Fibroblast of lung (primary cell): Measurements from ENCODE around the gene PDLIM7. TPM values are rescaled to one million over a fixed set of nuclear protein-coding genes. Genes with fewer than 3 reads are reported as not detected.
A peak's percentile ranks its signal among the peaks of the same experiment; 100 is the strongest.

ENCODE experiments used
- DNase-seq, 2 donors: peaks; one replicate each; pipeline versions ENCODE4 v3.0.0 to v3.0.0-alpha.2; 2010; ENCODE audit warnings: low read depth in 2 of 2
- H2AFZ ChIP-seq: 2 replicates; pipeline ENCODE4 v1.5.1; 2012; ENCODE audit warnings: low read length, control low read depth, inconsistent platforms
- H3K27ac ChIP-seq: 2 replicates; pipeline ENCODE4 v1.5.1; 2011; ENCODE audit warnings: low read length, control low read depth; ENCODE audit not compliant: insufficient read depth
- H3K27me3 ChIP-seq: 2 replicates; pipeline ENCODE4 v1.5.1; 2011; ENCODE audit warnings: mild to moderate bottlenecking, low read length; ENCODE audit not compliant: control insufficient read depth, insufficient read depth
- H3K36me3 ChIP-seq: 2 replicates; pipeline ENCODE4 v1.5.1; 2011; ENCODE audit warnings: low read length; ENCODE audit not compliant: control insufficient read depth, insufficient read depth
- H3K4me1 ChIP-seq: 2 replicates; pipeline ENCODE4 v1.5.1; 2011; ENCODE audit warnings: low read length; ENCODE audit not compliant: control insufficient read depth, insufficient read depth; ENCODE audit errors: extremely low read depth
- H3K4me2 ChIP-seq: 2 replicates; pipeline ENCODE4 v1.5.1; 2011; ENCODE audit warnings: low read length, control low read depth; ENCODE audit not compliant: insufficient read depth; ENCODE audit errors: extremely low read depth
- H3K4me3 ChIP-seq, 4 experiments: fragments of 200-600 bp in 1 of 4; sonication (generic) in 1 of 4; replicated peaks in 1 of 4; 2 replicates each; pipeline ENCODE4 v1.5.1; 2011 to 2016; ENCODE audit warnings: low read length in 4 of 4, low read depth in 3 of 4, mild to moderate bottlenecking in 3 of 4, control low read depth in 2 of 4, inconsistent platforms in 1 of 4, mixed read lengths in 1 of 4; ENCODE audit not compliant: insufficient read depth in 1 of 4; ENCODE audit errors: control extremely low read depth in 1 of 4
- H3K79me2 ChIP-seq: 2 replicates; pipeline ENCODE4 v1.5.1; 2012; ENCODE audit warnings: mild to moderate bottlenecking, low read length, inconsistent platforms; ENCODE audit not compliant: control insufficient read depth, insufficient read depth
- H3K9ac ChIP-seq: 2 replicates; pipeline ENCODE4 v1.5.1; 2011; ENCODE audit warnings: mild to moderate bottlenecking, low read length, control low read depth; ENCODE audit not compliant: insufficient read depth
- H3K9me3 ChIP-seq: 2 replicates; pipeline ENCODE4 v1.5.1; 2012; ENCODE audit warnings: low read depth, low read length; ENCODE audit not compliant: control insufficient read depth, insufficient read depth
- H4K20me1 ChIP-seq: 2 replicates; pipeline ENCODE4 v1.5.1; 2011; ENCODE audit warnings: low read length; ENCODE audit not compliant: control insufficient read depth, insufficient read depth; ENCODE audit errors: extremely low read depth
- CTCF ChIP-seq, 2 donors: IDR thresholded peaks in 1 of 2; conservative IDR thresholded peaks in 1 of 2; 1 replicate in 1 of 2; 2 replicates in 1 of 2; pipeline ENCODE4 v1.5.1; 2011 to 2012; ENCODE audit warnings: low read length in 2 of 2, control low read depth in 1 of 2, inconsistent platforms in 1 of 2, low read depth in 1 of 2, mild to moderate bottlenecking in 1 of 2
- EZH2 ChIP-seq: IDR thresholded peaks from 2 replicates; pipeline ENCODE4 v1.5.1; 2012; ENCODE audit warnings: low read length, control low read depth, mild to moderate bottlenecking; ENCODE audit errors: missing control alignments
- polyA plus RNA-seq, 2 donors: library from polyadenylated mRNA; depleted of rRNA in 1 of 2; stranded (reverse) in 1 of 2; unstranded in 1 of 2; fragments of >200 nt; gene quantifications; 2 replicates each; pipeline ENCODE4 v1.2.1, GENCODE V29; 2011 to 2012; ENCODE audit warnings: missing spikeins in 1 of 2
- total RNA-seq: library from RNA; depleted of rRNA; stranded (reverse); fragments of >200 nt; gene quantifications from 2 replicates; pipeline ENCODE4 v1.2.1, GENCODE V29; 2014

PDLIM7 gene
- total and polyA plus RNA-seq, 2 donors (not counting 1 experiment from before 2014, with no cell fraction given), result 65.2 to 245 TPM

- peaks cover 10% of the 10 kb centered on the region for H3K36me3 ChIP-seq
- H3K27ac ChIP-seq, result no peak overlapping the region
- H3K27me3 ChIP-seq, result no peaks in the 10 kb centered on the region
- peaks cover 27% of the 10 kb centered on the region for H3K79me2 ChIP-seq
- no peak for TF ChIP-seq CTCF (conservative IDR thresholded peaks at IDR 0.05 in 1 of 2, IDR thresholded peaks at IDR 0.05 in 1 of 2; ENCODE audit: low read depth in 1 of 2, low read length in 2 of 2)
- no peak for TF ChIP-seq EZH2
- no peaks in the 10 kb centered on the region for H4K20me1 ChIP-seq
- no peak overlapping the region for H3K9ac ChIP-seq
- no peaks in the 10 kb centered on the region for H3K9me3 ChIP-seq
- H3K4me1 ChIP-seq, result peaks cover 47% of the 10 kb centered on the region
- DNase-seq, result peak in 1 of 2 donors; percentile 47
- no peak overlapping the region for H2AFZ ChIP-seq
- H3K4me3 ChIP-seq, result no peak overlapping the region
- no peak overlapping the region for H3K4me2 ChIP-seq
Observed at GRCh38 chr5:177474846-177475562, 22.4 kb downstream of the PDLIM7 start.

DNA sequence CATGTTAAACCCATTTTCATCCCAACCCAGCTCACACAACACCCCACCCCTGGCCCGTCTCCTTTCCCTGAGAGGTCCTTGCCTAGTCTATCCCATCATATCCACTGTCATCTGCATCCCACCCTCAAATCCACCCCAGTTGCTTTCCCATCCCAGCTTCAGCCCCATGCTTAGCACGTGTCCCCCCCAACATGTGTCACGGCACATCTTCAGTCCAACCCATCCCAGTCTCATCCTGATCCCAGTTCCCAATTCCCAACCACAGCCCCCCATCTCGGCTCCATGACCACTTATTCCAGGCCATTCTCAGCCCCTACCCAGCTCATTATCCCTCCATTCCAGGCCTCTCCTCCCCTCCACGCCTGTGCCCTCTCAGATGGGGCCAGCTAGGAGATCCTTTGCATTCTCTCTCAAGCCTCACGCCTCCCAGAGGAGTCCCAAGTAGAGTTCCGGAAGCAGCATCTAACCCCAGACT is 23.4 kb downstream of the PDLIM7 start:
- H3K9me3 ChIP-seq, result no peaks in the 10 kb centered on the region

More for the DNA sequence above, 23.4 kb downstream of the PDLIM7 start:
- Histone ChIP-seq H3K27me3 (no peaks in the 10 kb centered on the region), H2AFZ (no peak overlapping the region), H3K4me3 (no peak overlapping the region), H3K9ac (no peak overlapping the region), H3K4me1 (peaks cover 46% of the 10 kb centered on the region), H3K79me2 (peaks cover 37% of the 10 kb centered on the region), H4K20me1 (no peaks in the 10 kb centered on the region), H3K27ac (no peak overlapping the region), H3K36me3 (peaks cover 12% of the 10 kb centered on the region), H3K4me2 (no peak overlapping the region)
- TF ChIP-seq CTCF (conservative IDR thresholded peaks at IDR 0.05 in 1 of 2, IDR thresholded peaks at IDR 0.05 in 1 of 2; ENCODE audit: low read depth in 1 of 2, low read length in 2 of 2) (no peak), EZH2 (no peak)
- peak in 1 of 2 donors; percentile 50 for DNase-seq
